ENCODE measurements around the gene RPS6KB2. TPM values are rescaled to one million over a fixed set of nuclear protein-coding genes. Genes with fewer than 3 reads are reported as not detected.

Gene RPS6KB2
- total and polyA plus RNA-seq, 12 donors: 36.6 to 111 (median 50.0) TPM

DNA sequence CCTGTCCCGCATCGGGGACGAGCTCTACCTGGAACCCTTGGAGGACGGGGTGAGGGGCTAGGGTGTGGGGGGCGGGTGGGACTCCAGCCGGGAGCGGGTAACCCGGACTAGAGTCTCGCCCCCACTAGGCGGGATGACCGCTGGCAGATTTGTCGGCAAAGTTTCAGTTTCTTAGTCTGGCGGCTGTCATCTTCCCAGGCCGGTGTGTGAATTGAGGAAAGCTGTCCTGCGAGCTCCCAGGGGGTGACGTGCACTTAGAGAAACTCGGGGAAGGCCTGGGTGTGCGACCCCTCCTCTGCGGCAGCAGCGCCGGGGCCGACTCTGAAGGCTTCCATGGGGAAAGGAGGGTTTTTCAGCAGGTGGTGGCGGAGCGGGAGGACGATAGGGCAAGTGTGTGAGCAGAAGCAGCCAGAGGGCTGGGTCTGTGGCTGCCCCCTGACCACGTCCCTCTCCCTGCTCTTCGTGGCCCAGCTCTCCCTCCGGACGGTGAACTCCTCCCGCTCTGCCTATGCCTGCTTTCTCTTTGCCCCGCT lies 36.0 kb upstream of the RPS6KB2 start:
- H3K4me3 ChIP-seq: peak overlapping the region; percentile 51 to 94 (median 74)
- TF ChIP-seq, protein P1, sequence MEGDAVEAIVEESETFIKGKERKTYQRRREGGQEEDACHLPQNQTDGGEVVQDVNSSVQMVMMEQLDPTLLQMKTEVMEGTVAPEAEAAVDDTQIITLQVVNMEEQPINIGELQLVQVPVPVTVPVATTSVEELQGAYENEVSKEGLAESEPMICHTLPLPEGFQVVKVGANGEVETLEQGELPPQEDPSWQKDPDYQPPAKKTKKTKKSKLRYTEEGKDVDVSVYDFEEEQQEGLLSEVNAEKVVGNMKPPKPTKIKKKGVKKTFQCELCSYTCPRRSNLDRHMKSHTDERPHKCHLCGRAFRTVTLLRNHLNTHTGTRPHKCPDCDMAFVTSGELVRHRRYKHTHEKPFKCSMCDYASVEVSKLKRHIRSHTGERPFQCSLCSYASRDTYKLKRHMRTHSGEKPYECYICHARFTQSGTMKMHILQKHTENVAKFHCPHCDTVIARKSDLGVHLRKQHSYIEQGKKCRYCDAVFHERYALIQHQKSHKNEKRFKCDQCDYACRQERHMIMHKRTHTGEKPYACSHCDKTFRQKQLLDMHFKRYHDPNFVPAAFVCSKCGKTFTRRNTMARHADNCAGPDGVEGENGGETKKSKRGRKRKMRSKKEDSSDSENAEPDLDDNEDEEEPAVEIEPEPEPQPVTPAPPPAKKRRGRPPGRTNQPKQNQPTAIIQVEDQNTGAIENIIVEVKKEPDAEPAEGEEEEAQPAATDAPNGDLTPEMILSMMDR (IDR thresholded peaks at IDR 0.05): no peak
- no peak for TF ChIP-seq POLR2A (IDR thresholded peaks at IDR 0.05)
- peaks cover 0 to 5% of the 10 kb centered on the region in 2 donors for H3K36me3 ChIP-seq (replicated peaks in 1 of 2)
- H3K9me3 ChIP-seq (replicated peaks in 1 of 3): no peaks in the 10 kb centered on the region
- H3K27me3 ChIP-seq: no peaks in the 10 kb centered on the region
- intact Hi-C loops (cut with DNase I): no loop called here
- peak overlapping the region in 4 of 5 donors; percentile 67 to 92 (median 79) for H3K27ac ChIP-seq
- peak in 1 of 7 donors; percentile 67 for DNase-seq
- WGBS, 4 donors: 7 to 17% (median 11%) methylated on average over 8 to 31 of the region's 31 CpGs
- H3K4me1 ChIP-seq (replicated peaks in 1 of 2): peaks cover 17 to 19% of the 10 kb centered on the region in 2 donors

DNA sequence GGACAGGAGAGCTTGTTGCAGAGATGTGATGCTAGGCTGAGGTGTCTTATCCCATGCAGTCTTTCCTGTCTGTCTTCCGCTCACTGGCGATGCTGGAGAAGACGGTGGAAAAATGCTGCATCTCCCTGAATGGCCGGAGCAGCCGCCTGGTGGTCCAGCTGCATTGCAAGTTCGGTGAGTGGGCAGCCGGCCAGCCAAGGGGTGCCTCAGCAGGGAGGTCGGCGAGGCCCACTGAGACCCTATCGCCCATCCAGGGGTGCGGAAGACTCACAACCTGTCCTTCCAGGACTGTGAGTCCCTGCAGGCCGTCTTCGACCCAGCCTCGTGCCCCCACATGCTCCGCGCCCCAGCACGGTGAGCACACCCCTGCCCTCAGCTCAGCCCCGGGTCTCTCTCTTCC lies 34.9 kb upstream of the RPS6KB2 start:
- TF ChIP-seq, protein P1 (IDR thresholded peaks at IDR 0.05): no peak
- no peak for TF ChIP-seq POLR2A (IDR thresholded peaks at IDR 0.05)
- DNase-seq: peak in 1 of 7 donors; percentile 66
- Histone ChIP-seq H3K27ac (no peak overlapping the region), H3K4me1 (replicated peaks in 1 of 2) (peaks cover 24 to 31% of the 10 kb centered on the region in 2 donors), H3K36me3 (replicated peaks in 1 of 2) (peaks cover 0 to 17% of the 10 kb centered on the region in 2 donors), H3K27me3 (no peaks in the 10 kb centered on the region), H3K9me3 (replicated peaks in 1 of 3) (no peaks in the 10 kb centered on the region), H3K4me3 (no peak overlapping the region)
- 91 to 94% (median 92%) methylated on average over 12 to 18 of the region's 18 CpGs for WGBS, 4 donors
- intact Hi-C loops (cut with DNase I): no loop called here

GRCh38 chr11:67393990-67394389 lies 34.3 kb upstream of the RPS6KB2 start:
- H3K9me3 ChIP-seq (replicated peaks in 1 of 3): no peaks in the 10 kb centered on the region
- H3K36me3 ChIP-seq (replicated peaks in 1 of 2): peaks cover 0 to 22% of the 10 kb centered on the region in 2 donors
- intact Hi-C loops (cut with DNase I): no loop called here
- DNase-seq: peak; percentile 67 to 84 (median 81)
- H3K27me3 ChIP-seq: no peaks in the 10 kb centered on the region
- WGBS, 4 donors: 38 to 69% (median 52%) methylated on average over 2 to 5 of the region's 5 CpGs
- H3K4me1 ChIP-seq (replicated peaks in 1 of 2): peaks cover 24 to 34% of the 10 kb centered on the region in 2 donors
- H3K27ac ChIP-seq: peak overlapping the region in 2 of 5 donors; percentile 3 to 14
- H3K4me3 ChIP-seq: no peak overlapping the region
- TF ChIP-seq, protein P1 (IDR thresholded peaks at IDR 0.05): no peak
- TF ChIP-seq POLR2A (IDR thresholded peaks at IDR 0.05): no peak

GRCh38 chr11:67395555-67396258 lies 32.6 kb upstream of the RPS6KB2 start:
- TF ChIP-seq, protein P1 (IDR thresholded peaks at IDR 0.05): no peak
- TF ChIP-seq POLR2A (IDR thresholded peaks at IDR 0.05): no peak
- H3K36me3 ChIP-seq (replicated peaks in 1 of 2): peaks cover 0 to 29% of the 10 kb centered on the region in 2 donors
- no peaks in the 10 kb centered on the region for H3K27me3 ChIP-seq
- no peaks in the 10 kb centered on the region for H3K9me3 ChIP-seq (replicated peaks in 1 of 3)
- intact Hi-C loops (cut with DNase I): loop anchor here in 1 of 2 donors (5.0 kb wide), 1 partner anchor 107 kb away; no protein-coding TSS in a partner anchor
- H3K27ac ChIP-seq: no peak overlapping the region
- H3K4me3 ChIP-seq: no peak overlapping the region
- H3K4me1 ChIP-seq (replicated peaks in 1 of 2): peaks cover 32 to 49% of the 10 kb centered on the region in 2 donors
- 86 to 94% (median 88%) methylated on average over 9 to 19 of the region's 19 CpGs for WGBS, 4 donors
- DNase-seq: no peak
